ENCODE data around the gene PSMD13.

DNA sequence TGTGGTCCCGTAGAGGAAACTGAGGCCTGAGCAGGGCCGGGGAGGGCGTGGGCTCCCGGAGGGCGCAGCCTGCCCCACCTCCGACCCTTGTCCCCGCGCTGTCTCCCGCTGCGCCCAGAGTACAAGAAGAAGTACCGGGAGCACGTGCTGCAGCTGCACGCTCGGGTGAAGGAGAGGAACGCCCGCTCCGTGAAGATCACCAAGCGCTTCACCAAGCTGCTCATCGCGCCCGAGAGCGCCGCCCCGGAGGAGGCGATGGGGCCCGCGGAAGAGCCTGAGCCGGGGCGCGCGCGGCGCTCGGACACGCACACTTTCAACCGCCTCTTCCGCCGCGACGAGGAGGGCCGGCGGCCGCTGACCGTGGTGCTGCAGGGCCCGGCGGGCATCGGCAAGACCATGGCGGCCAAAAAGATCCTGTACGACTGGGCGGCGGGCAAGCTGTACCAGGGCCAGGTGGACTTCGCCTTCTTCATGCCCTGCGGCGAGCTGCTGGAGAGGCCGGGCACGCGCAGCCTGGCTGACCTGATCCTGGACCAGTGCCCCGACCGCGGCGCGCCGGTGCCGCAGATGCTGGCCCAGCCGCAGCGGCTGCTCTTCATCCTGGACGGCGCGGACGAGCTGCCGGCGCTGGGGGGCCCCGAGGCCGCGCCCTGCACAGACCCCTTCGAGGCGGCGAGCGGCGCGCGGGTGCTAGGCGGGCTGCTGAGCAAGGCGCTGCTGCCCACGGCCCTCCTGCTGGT is 43.4 kb downstream of the PSMD13 start:
- TF ChIP-seq POLR2A (IDR thresholded peaks at IDR 0.05; ENCODE audit: borderline replicate concordance, extremely low read depth, insufficient read depth, insufficient read length) (no peak), EZH2phosphoT487 (IDR thresholded peaks at IDR 0.05; ENCODE audit: borderline replicate concordance) (no peak), CTCF (IDR thresholded peaks at IDR 0.05 in 2 of 3, conservative IDR thresholded peaks at IDR 0.05 in 1 of 3; ENCODE audit: borderline replicate concordance in 1 of 3, insufficient read depth in 1 of 3, low read depth in 2 of 3, low read length in 2 of 3) (no peak), POLR2AphosphoS5 (IDR thresholded peaks at IDR 0.05; ENCODE audit: low read depth, low read length) (no peak), REST (IDR thresholded peaks at IDR 0.05; ENCODE audit: low read depth) (no peak), TCF7L2 (IDR thresholded peaks at IDR 0.05; ENCODE audit: borderline replicate concordance, extremely low read depth, insufficient read depth, insufficient read length) (no peak), EGR1 (IDR thresholded peaks at IDR 0.05; ENCODE audit: low read depth) (no peak), CBX3 (IDR thresholded peaks at IDR 0.05; ENCODE audit: low read depth) (no peak), ELF1 (IDR thresholded peaks at IDR 0.05; ENCODE audit: borderline replicate concordance, low read depth) (no peak), EZH2 (IDR thresholded peaks at IDR 0.05) (no peak), ZNF274 (IDR thresholded peaks at IDR 0.05; ENCODE audit: low read depth, low read length) (no peak), RAD21 (IDR thresholded peaks at IDR 0.05; ENCODE audit: low read depth) (no peak), SIN3A (IDR thresholded peaks at IDR 0.05; ENCODE audit: low read depth) (no peak)
- TF ChIP-seq, protein P1, sequence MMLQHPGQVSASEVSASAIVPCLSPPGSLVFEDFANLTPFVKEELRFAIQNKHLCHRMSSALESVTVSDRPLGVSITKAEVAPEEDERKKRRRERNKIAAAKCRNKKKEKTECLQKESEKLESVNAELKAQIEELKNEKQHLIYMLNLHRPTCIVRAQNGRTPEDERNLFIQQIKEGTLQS (IDR thresholded peaks at IDR 0.05), result no peak

Measured in HCT116 (cell line).